Fibroblast of the aortic adventitia (primary cell): ENCODE data around the gene DPF3. TPM values are rescaled to one million over a fixed set of nuclear protein-coding genes. Genes with fewer than 3 reads are reported as not detected.

Experiments
- DNase-seq: peaks from one replicate; pipeline ENCODE4 v3.0.0-alpha.2; 2010; ENCODE audit warnings: low read depth
- H3K4me3 ChIP-seq: 2 replicates; pipeline ENCODE4 v1.5.1; 2011; ENCODE audit warnings: low read depth, mild to moderate bottlenecking, control low read depth, low read length, moderate library complexity
- total RNA-seq: library from RNA; depleted of rRNA; stranded (reverse); fragments of >200 nt; gene quantifications from 2 replicates; pipeline ENCODE4 v1.2.3, GENCODE V29; 2012; ENCODE audit warnings: low replicate concordance
- TF ChIP-seq, protein P1 (sequence below): IDR thresholded peaks from 2 replicates; pipeline ENCODE4 v1.5.1; 2011; ENCODE audit warnings: mild to moderate bottlenecking, low read length, control low read depth, inconsistent platforms; ENCODE audit not compliant: insufficient read depth

The DPF3 gene
- total RNA-seq, 1 donor, result 16.3 TPM

DNA sequence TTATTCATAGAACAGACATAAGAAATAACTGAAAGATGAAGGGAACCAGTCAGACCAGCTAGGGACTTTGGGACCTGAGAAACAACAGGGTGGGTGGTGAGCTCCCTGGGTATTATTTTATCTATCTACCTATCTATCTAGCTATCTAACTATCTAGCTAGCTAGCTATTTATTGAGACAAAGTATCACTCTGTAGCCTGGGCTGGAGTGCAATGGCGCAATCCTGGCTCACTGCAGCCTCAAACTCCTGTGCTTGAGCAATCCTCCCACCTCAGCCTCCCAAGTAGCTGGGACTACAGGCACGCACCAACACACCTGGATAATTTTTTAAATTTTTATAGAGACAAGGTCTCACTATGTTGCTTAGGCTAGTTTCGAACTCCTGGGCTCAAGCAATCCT, 127.6 kb downstream of the DPF3 start:
- H3K4me3 ChIP-seq, result no peak overlapping the region
- TF ChIP-seq, protein P1, sequence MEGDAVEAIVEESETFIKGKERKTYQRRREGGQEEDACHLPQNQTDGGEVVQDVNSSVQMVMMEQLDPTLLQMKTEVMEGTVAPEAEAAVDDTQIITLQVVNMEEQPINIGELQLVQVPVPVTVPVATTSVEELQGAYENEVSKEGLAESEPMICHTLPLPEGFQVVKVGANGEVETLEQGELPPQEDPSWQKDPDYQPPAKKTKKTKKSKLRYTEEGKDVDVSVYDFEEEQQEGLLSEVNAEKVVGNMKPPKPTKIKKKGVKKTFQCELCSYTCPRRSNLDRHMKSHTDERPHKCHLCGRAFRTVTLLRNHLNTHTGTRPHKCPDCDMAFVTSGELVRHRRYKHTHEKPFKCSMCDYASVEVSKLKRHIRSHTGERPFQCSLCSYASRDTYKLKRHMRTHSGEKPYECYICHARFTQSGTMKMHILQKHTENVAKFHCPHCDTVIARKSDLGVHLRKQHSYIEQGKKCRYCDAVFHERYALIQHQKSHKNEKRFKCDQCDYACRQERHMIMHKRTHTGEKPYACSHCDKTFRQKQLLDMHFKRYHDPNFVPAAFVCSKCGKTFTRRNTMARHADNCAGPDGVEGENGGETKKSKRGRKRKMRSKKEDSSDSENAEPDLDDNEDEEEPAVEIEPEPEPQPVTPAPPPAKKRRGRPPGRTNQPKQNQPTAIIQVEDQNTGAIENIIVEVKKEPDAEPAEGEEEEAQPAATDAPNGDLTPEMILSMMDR, result no peak
- no peak for DNase-seq

DNA sequence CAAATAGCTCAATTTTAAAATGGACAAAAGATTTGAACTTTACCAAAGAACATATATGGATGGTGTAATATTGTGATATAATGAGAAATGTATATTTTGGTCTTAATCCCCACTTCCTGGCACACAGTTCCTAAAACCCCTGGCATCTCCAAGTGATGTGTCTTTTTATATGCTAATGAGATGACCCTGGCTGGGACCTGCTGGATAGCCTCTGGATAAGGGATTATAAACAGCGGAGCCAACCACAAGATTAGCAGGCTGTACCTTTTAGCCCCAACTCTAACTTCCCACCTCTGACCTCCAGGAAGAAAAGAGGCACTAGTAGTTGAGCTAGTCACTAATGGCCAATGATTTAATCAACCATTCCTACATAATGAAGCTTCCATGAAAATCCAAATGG, 130.0 kb downstream of the DPF3 start:
- TF ChIP-seq, protein P1, result no peak
- no peak for DNase-seq

DNA sequence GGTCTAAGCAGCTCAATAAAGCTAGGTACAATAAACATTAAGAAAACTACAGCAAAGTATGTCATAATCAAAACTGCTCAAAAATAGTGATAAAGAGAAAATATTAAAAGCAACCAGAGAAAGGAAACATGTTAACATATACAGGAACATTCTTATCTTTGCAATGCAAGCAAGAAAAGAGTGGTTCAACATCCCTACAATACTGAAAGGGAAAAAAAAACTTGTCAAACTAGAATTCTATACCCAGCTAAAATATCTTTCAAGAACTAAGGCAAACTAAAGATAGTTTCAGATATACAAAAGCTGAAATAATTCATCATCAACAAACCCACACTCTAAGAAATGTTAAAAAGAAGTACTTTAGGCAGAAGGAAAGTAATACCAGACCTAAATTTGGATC, 134.2 kb downstream of the DPF3 start:
- TF ChIP-seq, protein P1, result no peak
- no peak overlapping the region for H3K4me3 ChIP-seq
- DNase-seq, result no peak

More for the DNA sequence above, 130.0 kb downstream of the DPF3 start:
- no peak overlapping the region for H3K4me3 ChIP-seq

DNA sequence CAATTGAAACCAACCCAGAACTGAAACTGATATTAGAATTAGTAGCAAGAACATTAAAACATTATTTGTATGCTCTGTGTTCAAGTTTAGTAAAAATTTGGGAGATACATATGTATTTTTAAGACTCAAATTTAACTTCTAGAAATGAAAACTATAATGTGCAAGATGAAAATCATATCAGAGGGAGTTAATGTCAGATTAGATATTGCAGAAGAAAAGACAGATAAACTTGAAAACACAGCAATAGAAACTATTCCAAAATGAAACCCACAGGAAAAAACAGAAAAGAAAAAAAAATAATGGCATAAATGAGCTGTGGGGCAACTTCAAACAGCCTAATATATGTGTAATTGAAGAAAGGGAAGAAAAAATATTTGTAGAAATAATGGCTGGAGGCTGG, 134.9 kb downstream of the DPF3 start:
- H3K4me3 ChIP-seq, result no peak overlapping the region
- TF ChIP-seq, protein P1, result no peak
- DNase-seq, result no peak

DNA sequence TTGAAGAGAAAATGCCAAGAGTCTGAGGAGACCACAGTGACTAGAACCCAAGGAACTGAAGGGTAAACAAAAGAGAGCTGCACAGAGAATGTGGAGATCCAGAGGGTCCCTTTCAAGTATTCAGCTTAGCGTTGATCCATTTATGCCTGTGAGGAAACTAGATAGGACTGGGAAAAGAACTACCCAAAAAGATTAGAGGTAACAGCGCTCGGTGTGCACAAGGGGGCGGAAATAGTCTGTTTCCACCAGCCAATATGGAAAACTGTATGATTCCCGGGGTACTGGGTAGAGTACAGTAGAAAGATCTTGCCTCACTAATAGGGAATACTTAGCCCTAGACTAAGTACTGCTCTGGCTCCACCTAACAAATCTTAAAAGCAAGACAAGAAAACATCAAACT, 135.5 kb downstream of the DPF3 start:
- TF ChIP-seq, protein P1, result no peak
- no peak overlapping the region for H3K4me3 ChIP-seq
- no peak for DNase-seq

DNA sequence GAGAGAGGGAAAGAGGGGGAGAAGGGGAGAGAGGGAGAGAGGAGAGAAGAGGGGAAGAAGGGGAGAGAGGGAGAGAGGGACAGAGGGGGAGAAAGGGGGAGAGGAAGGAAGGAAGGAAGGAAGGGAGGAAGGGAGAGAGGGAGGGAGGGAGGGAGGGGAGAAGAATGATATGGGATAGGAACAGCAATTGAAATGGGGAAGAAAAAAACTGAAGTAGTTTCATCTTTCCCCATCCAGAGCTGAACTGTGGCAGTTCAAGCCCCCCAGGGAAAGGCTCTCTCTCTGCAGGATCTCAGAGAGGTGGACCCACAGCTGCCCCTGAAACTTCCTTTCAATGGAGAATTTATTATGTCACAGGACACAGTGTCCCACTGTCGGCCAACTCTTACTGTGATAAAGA, 136.9 kb downstream of the DPF3 start:
- TF ChIP-seq, protein P1, result no peak
- no peak for DNase-seq
- H3K4me3 ChIP-seq, result no peak overlapping the region

DNA sequence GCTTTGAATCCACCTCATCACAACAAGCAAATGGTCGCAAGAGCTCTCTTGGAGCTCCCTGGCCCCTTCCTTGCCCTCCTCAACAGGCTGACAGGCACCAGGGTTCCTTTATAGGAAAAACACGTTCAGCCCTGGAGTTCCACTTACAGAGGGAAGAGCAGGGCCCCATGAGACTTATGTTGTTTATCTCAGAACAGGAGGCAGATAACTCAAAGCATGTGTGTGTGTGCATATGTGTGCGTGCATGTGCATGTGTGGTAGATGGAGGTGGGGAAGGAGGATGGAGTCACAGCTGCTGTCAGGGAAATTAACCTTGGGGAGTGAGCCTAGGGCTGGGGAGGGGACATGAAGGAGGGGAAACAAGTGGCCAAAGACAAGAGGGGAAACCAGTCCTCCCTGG, 138.1 kb downstream of the DPF3 start:
- no peak overlapping the region for H3K4me3 ChIP-seq
- TF ChIP-seq, protein P1, result no peak
- DNase-seq, result no peak
